GM19025 (cell line): Measurements from ENCODE around the gene PHLPP1.

Experiments used
- ATAC-seq: cut with Tn5 transposase; IDR thresholded peaks from one replicate; pipeline ENCODE4 v1.9.1; 2021; ENCODE audit warnings: mild to moderate bottlenecking, low read depth, moderate library complexity; ENCODE audit not compliant: unreplicated experiment

Gene PHLPP1

GRCh38 chr18:62841405-62841804 lies 126.1 kb downstream of the PHLPP1 start:
- no peak for ATAC-seq

DNA sequence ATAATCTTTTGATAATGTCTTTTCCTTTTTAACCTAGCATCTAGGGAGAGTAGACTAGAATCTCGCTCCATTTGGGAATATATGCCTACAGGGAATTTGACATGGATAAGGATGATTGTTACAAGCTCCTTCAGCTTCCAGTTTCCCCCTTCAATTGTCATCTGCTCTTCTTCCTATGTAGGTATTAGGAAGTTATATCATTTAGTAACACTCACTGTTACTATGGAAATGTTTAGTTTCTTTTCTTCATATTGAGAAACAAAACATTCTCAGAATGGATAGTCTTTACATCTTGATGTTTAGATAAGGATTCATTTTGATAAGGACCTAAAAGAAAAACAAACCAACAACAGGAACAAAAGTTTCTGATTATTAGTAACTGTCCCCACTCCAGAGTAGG lies 127.6 kb downstream of the PHLPP1 start:
- ATAC-seq = no peak

GRCh38 chr18:62844850-62845643 lies 129.7 kb downstream of the PHLPP1 start:
- peak; percentile 66 for ATAC-seq

GRCh38 chr18:62846313-62846712 lies 131.0 kb downstream of the PHLPP1 start:
- no peak for ATAC-seq

GRCh38 chr18:62847081-62847480 lies 131.7 kb downstream of the PHLPP1 start:
- ATAC-seq = no peak

DNA sequence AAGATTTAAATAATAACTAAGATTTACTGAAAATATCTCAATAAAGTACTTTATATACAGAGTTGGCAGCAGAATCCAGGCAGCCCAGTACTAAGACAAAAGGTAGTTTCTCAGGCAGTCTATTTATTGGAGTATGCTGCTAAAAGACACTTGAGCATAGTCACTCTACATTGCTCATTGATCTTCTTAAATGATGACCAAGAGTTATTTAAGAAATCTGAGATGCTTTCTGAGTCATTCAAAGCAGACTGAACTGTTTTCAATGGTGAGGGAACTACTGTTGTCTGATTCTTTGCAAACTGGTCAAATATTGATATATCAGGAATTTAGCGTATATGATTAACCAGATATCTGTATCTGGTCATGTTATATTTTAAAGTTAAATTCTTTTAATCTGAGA lies 133.6 kb downstream of the PHLPP1 start:
- no peak for ATAC-seq

GRCh38 chr18:62850619-62851306 lies 135.4 kb downstream of the PHLPP1 start:
- ATAC-seq = no peak

DNA sequence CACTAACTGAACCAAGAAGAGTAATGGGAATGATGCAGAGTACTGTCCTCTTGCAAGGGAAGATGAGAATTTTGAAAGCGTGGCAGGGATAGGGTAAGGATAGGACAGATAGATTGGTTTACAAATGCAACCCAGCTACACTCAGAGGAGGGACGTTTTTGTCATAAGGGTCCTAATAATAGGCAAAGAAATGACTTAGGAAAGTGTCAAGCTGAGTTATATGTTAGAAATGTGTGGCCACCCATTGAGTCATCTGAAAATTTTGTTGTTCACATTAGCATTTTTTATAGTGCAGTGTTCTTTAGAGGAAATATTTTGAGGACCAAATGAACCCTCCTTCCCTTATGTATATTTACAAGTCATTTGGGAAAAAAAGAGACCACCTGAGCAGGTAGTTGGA lies 137.5 kb downstream of the PHLPP1 start:
- no peak for ATAC-seq

DNA sequence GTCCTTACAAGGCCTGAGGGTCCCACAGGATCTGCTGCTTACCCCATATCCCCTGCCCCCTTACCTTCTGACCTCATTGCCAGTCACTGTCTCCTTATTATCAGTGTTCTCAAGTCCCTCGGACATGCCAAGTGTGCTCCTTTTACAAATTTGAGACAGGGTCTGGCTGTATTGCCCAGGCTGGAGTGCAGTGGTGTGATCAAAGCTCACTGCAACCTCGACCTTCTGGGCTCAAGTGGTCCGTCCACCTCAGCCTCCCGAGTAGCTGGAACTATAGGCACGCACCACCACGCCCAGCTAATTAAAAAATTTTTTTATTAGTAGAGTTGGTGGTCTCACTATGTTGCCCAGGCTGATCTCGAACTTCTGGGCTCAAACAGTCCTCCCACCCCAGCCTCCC lies 141.0 kb downstream of the PHLPP1 start:
- no peak for ATAC-seq

DNA sequence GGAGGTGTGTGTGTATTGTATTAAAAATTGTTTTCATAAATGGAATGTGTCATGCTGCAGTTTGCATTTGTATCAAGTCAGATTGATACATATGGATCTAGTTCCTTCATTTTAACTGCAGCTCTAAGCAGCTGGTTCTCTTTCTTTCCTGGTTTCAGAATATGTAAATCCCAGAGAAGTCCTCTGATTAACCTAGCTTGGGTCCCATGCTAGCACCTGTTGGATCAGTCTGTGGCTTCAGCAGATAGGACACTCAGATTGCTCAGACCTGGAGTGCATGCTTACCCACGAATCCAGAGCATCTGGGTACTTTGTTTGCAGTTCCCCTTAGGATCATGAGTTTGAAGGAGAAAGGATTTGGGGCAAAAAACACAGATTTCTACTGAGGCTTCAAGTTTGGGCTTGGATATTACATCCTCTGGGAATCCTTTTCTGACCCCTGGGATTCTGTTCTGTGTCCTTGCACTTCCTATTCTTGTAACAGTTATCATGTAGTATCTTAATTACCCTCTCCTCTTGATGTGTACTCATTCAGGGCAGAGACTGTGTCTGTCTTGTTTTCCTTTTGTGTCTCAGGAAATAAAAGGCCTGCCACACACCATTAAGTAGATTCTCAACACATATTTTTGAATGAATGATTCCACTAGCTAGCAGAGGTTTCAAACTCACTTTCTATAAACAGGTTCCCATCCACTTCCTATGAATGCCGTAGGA lies 142.1 kb downstream of the PHLPP1 start:
- ATAC-seq = no peak

GRCh38 chr18:62860062-62860461 lies 144.7 kb downstream of the PHLPP1 start:
- ATAC-seq = no peak

DNA sequence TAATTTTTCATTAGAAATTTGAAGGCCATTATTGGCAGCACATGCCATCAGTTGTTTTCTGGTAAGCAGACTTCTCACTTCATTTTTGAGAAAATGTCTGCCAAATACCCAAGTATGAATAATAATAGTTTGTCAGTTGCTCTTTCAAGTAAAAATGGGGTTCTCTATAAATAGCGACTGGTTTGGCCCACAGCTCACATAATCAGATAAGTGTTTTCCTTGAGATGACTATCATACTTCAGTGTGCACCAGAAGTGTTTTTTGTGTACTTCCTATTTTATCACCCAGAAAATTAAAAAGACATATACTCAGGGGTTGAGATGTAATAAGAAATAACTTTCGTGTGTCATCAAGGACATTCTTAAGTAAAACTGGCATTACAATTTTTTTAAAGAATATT lies 147.1 kb downstream of the PHLPP1 start:
- no peak for ATAC-seq

GRCh38 chr18:62863579-62864001 lies 148.2 kb downstream of the PHLPP1 start:
- ATAC-seq = no peak

- ATAC-seq = no peak
Observed at GRCh38 chr18:62865498-62865897, 150.2 kb downstream of the PHLPP1 start.

GRCh38 chr18:62867534-62867933 lies 152.2 kb downstream of the PHLPP1 start:
- no peak for ATAC-seq

DNA sequence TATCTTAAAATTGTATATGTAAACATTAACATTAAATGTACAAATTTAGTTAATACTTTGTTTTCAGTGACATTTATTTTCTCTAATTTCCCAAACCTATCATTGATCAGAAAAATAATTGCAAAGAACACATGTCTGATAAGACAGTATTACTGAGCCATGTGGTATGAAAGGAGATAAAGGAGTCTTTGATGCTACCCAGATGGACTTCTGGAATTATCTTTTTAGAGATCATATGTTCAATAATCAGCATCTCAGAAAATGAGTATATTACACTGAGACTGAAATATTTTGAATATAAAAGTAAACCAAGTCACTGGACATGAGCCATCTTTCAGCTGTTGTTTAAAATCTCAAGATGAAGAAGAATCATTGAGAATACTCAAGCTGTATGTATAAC lies 153.3 kb downstream of the PHLPP1 start:
- no peak for ATAC-seq

DNA sequence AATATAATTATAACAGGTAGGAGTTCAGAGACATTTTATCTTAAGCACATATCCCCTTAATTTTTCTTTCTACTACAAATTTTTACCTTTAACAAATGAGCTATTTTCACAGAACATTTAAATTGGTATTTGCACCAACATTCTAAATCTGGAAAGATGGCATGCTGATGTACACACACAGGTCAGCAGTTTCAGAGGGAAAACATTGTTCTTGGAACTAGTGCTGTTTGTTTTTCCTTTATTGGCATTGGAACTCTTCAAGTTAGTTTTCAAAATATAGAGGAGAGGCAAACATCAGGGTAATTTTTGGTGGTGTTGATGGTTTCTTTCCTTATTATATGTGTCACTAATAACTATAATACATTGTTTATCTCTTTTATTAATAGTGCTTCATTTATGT lies 155.3 kb downstream of the PHLPP1 start:
- ATAC-seq = no peak

GRCh38 chr18:62875323-62875722 lies 160.0 kb downstream of the PHLPP1 start:
- no peak for ATAC-seq

- ATAC-seq = no peak
Observed at GRCh38 chr18:62876111-62876510, 160.8 kb downstream of the PHLPP1 start.

GRCh38 chr18:62876828-62877227 lies 161.5 kb downstream of the PHLPP1 start:
- ATAC-seq = no peak

GRCh38 chr18:62877411-62878221 lies 162.3 kb downstream of the PHLPP1 start:
- ATAC-seq = no peak
